H1 (cell line): Measurements from ENCODE around the gene S100A14. TPM values are rescaled to one million over a fixed set of nuclear protein-coding genes. Genes with fewer than 3 reads are reported as not detected.

Experiments used
- CTCF ChIA-PET: fragments of 300-600 bp; sonication (Branson Sonifier 250); formaldehyde crosslinking; loops from one replicate; lab custom pipeline; 2021; ENCODE audit not compliant: partially characterized antibody; lab: Charles Lee
- POLR2A ChIA-PET: fragments of 300-600 bp; sonication (Branson Sonifier 250); formaldehyde crosslinking; loops from one replicate; lab custom pipeline; 2021; ENCODE audit warnings: inconsistent platforms; ENCODE audit not compliant: partially characterized antibody; lab: Charles Lee
- DNase-seq, 2 experiments: peaks; one replicate each; pipeline versions ENCODE4 v3.0.0 to v3.0.0-alpha.2; 2010 to 2022; ENCODE audit warnings: low spot score in 2 of 2, low read depth in 1 of 2, mixed read lengths in 1 of 2
- FAIRE-seq: peaks from 2 replicates; lab custom pipeline; 2011; peaks lifted over from hg19 to GRCh38; lab: Jason Lieb, UNC
- H2AFZ ChIP-seq: 2 replicates; pipeline ENCODE4 v1.8.1; 2012; ENCODE audit warnings: low read length, inconsistent platforms
- H2AK5ac ChIP-seq: 2 replicates; pipeline ENCODE4 v1.6.1; 2013; ENCODE audit warnings: low read depth, low read length
- H2BK120ac ChIP-seq: replicated peaks from 2 replicates; pipeline ENCODE3; 2013; ENCODE audit warnings: low read depth, low read length, inconsistent platforms
- H2BK12ac ChIP-seq: 2 replicates; pipeline ENCODE4 v1.6.1; 2013; ENCODE audit warnings: low read depth, low read length
- H2BK15ac ChIP-seq: 2 replicates; pipeline ENCODE4 v1.6.1; 2013; ENCODE audit warnings: low read length
- H2BK20ac ChIP-seq: 2 replicates; pipeline ENCODE4 v1.6.1; 2013; ENCODE audit warnings: low read length
- H2BK5ac ChIP-seq: 2 replicates; pipeline ENCODE4 v1.6.1; 2013; ENCODE audit warnings: low read depth, low read length
- H3K14ac ChIP-seq: 2 replicates; pipeline ENCODE4 v1.6.1; 2013; ENCODE audit warnings: inconsistent platforms; ENCODE audit not compliant: insufficient read length
- H3K18ac ChIP-seq: 2 replicates; pipeline ENCODE4 v1.6.1; 2013; ENCODE audit warnings: low read length; ENCODE audit errors: extremely low read depth
- H3K23ac ChIP-seq: 2 replicates; pipeline ENCODE4 v1.6.1; 2013; ENCODE audit warnings: inconsistent platforms; ENCODE audit not compliant: insufficient read length
- H3K23me2 ChIP-seq: 2 replicates; pipeline ENCODE4 v1.6.1; 2013; ENCODE audit warnings: low read depth, low read length
- H3K27ac ChIP-seq: 2 replicates; pipeline ENCODE4 v1.6.1; 2011; ENCODE audit warnings: low read depth, low read length, inconsistent platforms
- H3K27me3 ChIP-seq, 4 experiments: replicated peaks in 1 of 4; 1 replicate in 1 of 4; 2 replicates in 3 of 4; pipeline versions ENCODE4 v1.6.1 to v1.8.1; 2011 to 2013; ENCODE audit warnings: low read length in 3 of 4, mild to moderate bottlenecking in 3 of 4, inconsistent platforms in 2 of 4, mixed read lengths in 2 of 4, moderate library complexity in 1 of 4; ENCODE audit not compliant: control insufficient read depth in 3 of 4, insufficient read depth in 3 of 4; ENCODE audit errors: extremely low read depth in 1 of 4
- H3K36me3 ChIP-seq, 4 experiments: 2 replicates each; pipeline versions ENCODE4 v1.6.1 to v1.8.1; 2011 to 2013; ENCODE audit warnings: mild to moderate bottlenecking in 4 of 4, low read length in 3 of 4, moderate library complexity in 2 of 4, control low read depth in 1 of 4, inconsistent platforms in 1 of 4; ENCODE audit not compliant: insufficient read depth in 4 of 4, control insufficient read depth in 2 of 4
- H3K4ac ChIP-seq: replicated peaks from 2 replicates; pipeline ENCODE3; 2013; ENCODE audit warnings: low read length, low read depth, mixed read lengths, inconsistent platforms; ENCODE audit not compliant: insufficient read length
- H3K4me1 ChIP-seq, 4 experiments: replicated peaks in 1 of 4; 1 replicate in 1 of 4; 2 replicates in 3 of 4; pipeline versions ENCODE4 v1.6.1 to v1.8.1; 2011 to 2013; ENCODE audit warnings: low read length in 3 of 4, inconsistent platforms in 2 of 4, mixed read lengths in 1 of 4; ENCODE audit not compliant: insufficient read depth in 4 of 4, control insufficient read depth in 3 of 4
- H3K4me2 ChIP-seq, 2 experiments: 2 replicates each; pipeline versions ENCODE4 v1.6.1 to v1.8.1; 2011 to 2013; ENCODE audit warnings: low read depth in 2 of 2, low read length in 2 of 2, control low read depth in 1 of 2, inconsistent platforms in 1 of 2, mild to moderate bottlenecking in 1 of 2; ENCODE audit not compliant: insufficient read depth in 1 of 2
- H3K4me3 ChIP-seq, 4 experiments: fragments of 200-600, 300-600 bp in 1 of 4; sonication (generic), shearing (Covaris generic), sonication (Bioruptor Twin) in 1 of 4; 2 replicates each; pipeline versions ENCODE4 v1.5.1 to v1.8.1; 2011 to 2016; ENCODE audit warnings: low read length in 4 of 4, low read depth in 3 of 4, control low read depth in 2 of 4, inconsistent platforms in 2 of 4, mild to moderate bottlenecking in 2 of 4, mixed read lengths in 1 of 4, moderate library complexity in 1 of 4; ENCODE audit not compliant: insufficient read depth in 2 of 4; ENCODE audit errors: extremely low read depth in 1 of 4
- H3K56ac ChIP-seq: replicated peaks from 2 replicates; pipeline ENCODE3; 2013; ENCODE audit warnings: low read depth, mild to moderate bottlenecking, mixed read lengths, low read length, inconsistent platforms; ENCODE audit not compliant: insufficient read length
- H3K79me1 ChIP-seq: 2 replicates; pipeline ENCODE4 v1.6.1; 2013; ENCODE audit warnings: low read depth, low read length, control low read depth
- H3K79me2 ChIP-seq, 2 experiments: 2 replicates each; pipeline versions ENCODE4 v1.6.1 to v1.8.1; 2012 to 2013; ENCODE audit warnings: low read length in 2 of 2, mild to moderate bottlenecking in 2 of 2, inconsistent platforms in 1 of 2; ENCODE audit not compliant: insufficient read depth in 2 of 2, control insufficient read depth in 1 of 2
- H3K9ac ChIP-seq, 4 experiments: replicated peaks in 1 of 4; 1 replicate in 1 of 4; 2 replicates in 3 of 4; pipeline versions ENCODE4 v1.6.1 to v1.8.1; 2011 to 2013; ENCODE audit warnings: low read depth in 3 of 4, low read length in 3 of 4, control low read depth in 2 of 4, mild to moderate bottlenecking in 2 of 4, moderate library complexity in 2 of 4, inconsistent platforms in 1 of 4; ENCODE audit errors: extremely low read depth in 1 of 4
- H3K9me3 ChIP-seq, 2 experiments: 2 replicates each; pipeline versions ENCODE4 v1.6.1 to v1.8.1; 2012 to 2013; ENCODE audit warnings: mild to moderate bottlenecking in 2 of 2, moderate library complexity in 2 of 2, control low read depth in 1 of 2, inconsistent platforms in 1 of 2, low read depth in 1 of 2, low read length in 1 of 2, mixed read lengths in 1 of 2; ENCODE audit not compliant: insufficient read depth in 2 of 2
- H4K20me1 ChIP-seq, 2 experiments: replicated peaks in 1 of 2; 2 replicates each; pipeline versions ENCODE3 to v1.8.1; 2011 to 2013; ENCODE audit warnings: inconsistent platforms in 2 of 2, low read length in 2 of 2, mild to moderate bottlenecking in 1 of 2; ENCODE audit not compliant: insufficient read depth in 2 of 2, control insufficient read depth in 1 of 2
- H4K5ac ChIP-seq: 2 replicates; pipeline ENCODE4 v1.6.1; 2013; ENCODE audit warnings: low read length, low read depth, mixed read lengths, inconsistent platforms; ENCODE audit not compliant: insufficient read length
- H4K8ac ChIP-seq: 2 replicates; pipeline ENCODE4 v1.8.0; 2013; ENCODE audit warnings: mild to moderate bottlenecking, moderate library complexity, low read length, inconsistent platforms; ENCODE audit not compliant: insufficient read depth; ENCODE audit errors: extremely low read depth
- H4K91ac ChIP-seq: replicated peaks from 2 replicates; pipeline ENCODE3; 2013; ENCODE audit warnings: low read length, mixed read lengths, inconsistent platforms; ENCODE audit not compliant: insufficient read length
- POLR2AphosphoS5 ChIP-seq: IDR thresholded peaks from 2 replicates; pipeline ENCODE4 v1.6.1; 2011; ENCODE audit warnings: low read depth, low read length
- WGBS, 2 experiments: shearing (Covaris generic) in 1 of 2; methylation state at CpG; one replicate each; pipeline versions ENCODE4 v1.1.6 to v1.1.7; 2013 to 2015; ENCODE audit warnings: low lambda C conversion rate in 2 of 2, mixed read lengths in 2 of 2, inconsistent platforms in 1 of 2, low coverage in 1 of 2, missing lambda C conversion rate in 1 of 2; ENCODE audit not compliant: insufficient replicate concordance in 2 of 2, insufficient coverage in 1 of 2, insufficient read length in 1 of 2; ENCODE audit errors: extremely low coverage in 1 of 2, missing lambda C conversion rate in 1 of 2; 5-methylcytosine and 5-hydroxymethylcytosine counted together
- polyA plus RNA-seq, 7 experiments: library from polyadenylated mRNA; depleted of rRNA in 3 of 7; stranded (reverse) in 5 of 7; unstranded in 2 of 7; fragments of >200 nt in 5 of 7; fragments of 200-250 nt in 2 of 7; gene quantifications; 1 replicate in 5 of 7; 2 replicates in 1 of 7; 4 replicates in 1 of 7; pipeline versions ENCODE4 v1.2.1 to v1.2.3, GENCODE V29; 2011 to 2013; ENCODE audit warnings: missing spikeins in 2 of 7, mixed read lengths in 2 of 7
- total RNA-seq: library from RNA; stranded (reverse); fragmentation: NEBNext Ultra II Directional; extraction: Animal tissue kit (Norgen Biotek cat#: 25700); gene quantifications from 2 replicates; pipeline ENCODE4 v1.2.1, GENCODE V29; 2021

S100A14 gene
- total and polyA plus RNA-seq, 2 of the 8 experiments (the other 6 are each of a cell fraction or from before 2014, with no cell fraction given), result 1.4 to 5.3 TPM

GRCh38 chr1:153631047-153632022 lies 15.2 kb upstream of the S100A14 start:
- TF ChIP-seq POLR2AphosphoS5, result no peak
- Histone ChIP-seq H3K4me3 (no peak overlapping the region), H2BK120ac (no peak overlapping the region)

More at GRCh38 chr1:153631047-153632022, 15.2 kb upstream of the S100A14 start:
- Histone ChIP-seq H3K79me1 (no peaks in the 10 kb centered on the region), H4K20me1 (no peaks in the 10 kb centered on the region), H2BK12ac (no peak overlapping the region), H3K27ac (no peak overlapping the region), H3K36me3 (peaks cover 1 to 6% (median 4%) of the 10 kb centered on the region in 4 experiments; a peak in 7 of 8 replicates), H4K91ac (no peak overlapping the region), H3K4me1 (peaks cover 0 to 15% (median 10%) of the 10 kb centered on the region in 4 experiments; a peak in 6 of 7 replicates), H3K14ac (no peak overlapping the region), H2AFZ (no peak overlapping the region), H2BK5ac (no peak overlapping the region), H3K23me2 (peaks cover 7% of the 10 kb centered on the region), H3K23ac (no peak overlapping the region), H3K18ac (no peak overlapping the region), H3K9ac (no peak overlapping the region), H2AK5ac (no peak overlapping the region), H3K4ac (no peak overlapping the region), H3K79me2 (peaks cover 0 to 20% of the 10 kb centered on the region in 2 experiments; a peak in 3 of 4 replicates), H3K27me3 (no peaks in the 10 kb centered on the region), H4K8ac (no peak overlapping the region), H3K4me2 (no peak overlapping the region), H2BK20ac (no peak overlapping the region), H4K5ac (no peak overlapping the region), H3K56ac (no peak overlapping the region), H3K9me3 (no peaks in the 10 kb centered on the region), H2BK15ac (0 out of 2 replicates have a peak overlapping the region, but pooled peaks have one; percentile 1)
- FAIRE-seq, result no peak
- POLR2A ChIA-PET, result interaction anchor here (0.7 to 15.6 kb wide), 8 partner anchors 12 to 359 kb away, joined by 3 to 261 read pairs (median 3); partner anchors contain the start of genes RPS27, S100A14 and S100A16
- DNase-seq, result no peak
- 95% methylated on average over 8 of the region's 10 CpGs; no CpG with 5 or more reads in 1 of the 2 experiments for WGBS, 2 experiments
- CTCF ChIA-PET, result interaction anchor here (0.6 to 10.2 kb wide), 5 partner anchors 15 to 121 kb away, joined by 3 to 115 read pairs (median 63); partner anchors contain the start of genes S100A14 and S100A6
